Kidney capillary endothelial cell (primary cell): ENCODE measurements around the gene KCND1.

Source experiments
- DNase-seq: peaks from one replicate; pipeline ENCODE4 v3.0.0-alpha.2; 2018; ENCODE audit warnings: low spot score

Gene KCND1

DNA sequence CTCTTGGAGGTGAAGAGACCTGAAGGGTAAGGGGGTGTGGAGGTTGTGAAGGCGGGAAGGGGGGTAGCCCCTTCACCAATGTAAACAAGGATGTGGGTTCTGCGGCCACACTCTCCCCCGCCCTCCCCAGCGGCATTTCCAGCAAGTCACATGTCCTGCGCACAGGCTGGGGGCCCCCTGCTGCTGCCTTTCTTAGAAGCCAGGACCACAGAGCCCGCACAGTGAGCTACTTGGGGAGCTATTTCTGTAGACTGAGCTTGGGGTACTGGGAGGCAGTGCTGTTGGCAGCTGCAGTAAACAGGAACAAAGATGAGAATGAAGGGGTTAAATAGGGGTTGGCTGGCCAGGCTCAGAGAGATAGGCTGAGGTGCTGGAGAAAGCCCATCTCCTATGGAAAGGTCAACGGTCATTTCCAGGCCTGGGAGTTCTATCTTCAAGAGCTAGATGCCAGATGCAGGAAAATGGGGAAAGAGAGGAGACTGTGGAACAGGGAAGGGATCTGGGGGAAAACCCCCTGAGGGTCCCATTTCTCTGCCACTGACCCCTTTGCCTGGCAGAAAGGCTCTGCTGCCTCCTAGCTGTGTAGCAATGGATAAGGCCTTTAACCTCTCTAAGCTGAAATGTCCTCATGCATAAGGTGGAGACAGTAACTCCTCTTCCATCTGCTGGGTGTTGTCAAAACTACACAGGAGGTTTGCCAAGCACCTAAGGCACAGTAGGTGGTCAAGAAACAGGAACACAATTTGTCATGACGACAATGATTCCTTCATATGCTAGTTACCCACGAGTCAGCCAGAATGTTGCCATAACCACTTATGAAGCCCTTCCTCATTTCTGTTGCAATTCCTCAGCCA, 34.4 kb downstream of the KCND1 start:
- no peak for DNase-seq

DNA sequence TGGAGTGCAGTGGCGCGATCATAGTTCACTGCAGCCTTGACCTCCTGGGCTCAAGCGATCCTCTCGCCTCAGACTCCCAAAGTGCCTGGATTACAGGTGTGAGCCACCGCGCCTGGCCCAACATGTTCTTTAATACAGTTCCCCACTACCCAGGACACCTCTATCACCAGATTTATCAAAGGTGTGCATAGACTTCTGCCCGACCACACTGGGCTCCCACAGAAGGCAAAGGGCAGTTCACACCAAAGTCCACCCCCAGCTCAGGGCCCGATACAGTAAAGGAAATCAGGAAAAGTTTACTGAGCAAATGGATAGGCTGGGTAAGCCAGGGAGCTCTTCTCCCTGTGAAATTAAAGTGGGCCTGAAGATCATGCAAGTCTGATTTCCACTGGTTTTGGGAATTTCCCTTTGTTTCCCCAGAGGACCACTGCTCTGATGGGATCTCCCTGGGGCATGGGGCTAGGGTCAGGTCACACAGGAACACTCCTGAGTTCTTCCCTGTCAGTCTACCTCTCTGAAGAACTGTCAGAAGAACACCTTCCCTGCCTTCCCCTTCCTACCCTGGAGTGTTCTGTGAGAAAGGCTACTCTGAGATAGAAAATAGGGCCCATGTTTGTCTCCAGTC, 35.1 kb downstream of the KCND1 start:
- DNase-seq: no peak

DNA sequence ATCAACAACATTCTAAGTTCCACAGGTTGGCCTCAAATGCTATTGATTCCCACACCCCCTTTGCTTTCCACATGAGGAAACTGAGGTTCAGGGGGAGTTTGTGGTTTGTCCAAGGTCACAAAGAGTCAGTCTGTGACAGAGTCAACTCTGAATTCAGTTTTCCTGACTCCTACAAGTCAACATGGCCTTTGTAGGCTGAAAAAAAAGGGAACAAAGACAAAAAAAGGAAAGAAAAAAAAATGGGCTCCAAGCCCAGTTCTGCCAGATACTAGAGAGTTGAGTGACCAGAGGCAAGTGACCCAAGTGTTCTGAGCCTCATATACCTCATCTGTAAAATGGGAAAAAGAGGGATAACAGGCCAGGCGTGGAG, 36.4 kb downstream of the KCND1 start:
- no peak for DNase-seq

DNA sequence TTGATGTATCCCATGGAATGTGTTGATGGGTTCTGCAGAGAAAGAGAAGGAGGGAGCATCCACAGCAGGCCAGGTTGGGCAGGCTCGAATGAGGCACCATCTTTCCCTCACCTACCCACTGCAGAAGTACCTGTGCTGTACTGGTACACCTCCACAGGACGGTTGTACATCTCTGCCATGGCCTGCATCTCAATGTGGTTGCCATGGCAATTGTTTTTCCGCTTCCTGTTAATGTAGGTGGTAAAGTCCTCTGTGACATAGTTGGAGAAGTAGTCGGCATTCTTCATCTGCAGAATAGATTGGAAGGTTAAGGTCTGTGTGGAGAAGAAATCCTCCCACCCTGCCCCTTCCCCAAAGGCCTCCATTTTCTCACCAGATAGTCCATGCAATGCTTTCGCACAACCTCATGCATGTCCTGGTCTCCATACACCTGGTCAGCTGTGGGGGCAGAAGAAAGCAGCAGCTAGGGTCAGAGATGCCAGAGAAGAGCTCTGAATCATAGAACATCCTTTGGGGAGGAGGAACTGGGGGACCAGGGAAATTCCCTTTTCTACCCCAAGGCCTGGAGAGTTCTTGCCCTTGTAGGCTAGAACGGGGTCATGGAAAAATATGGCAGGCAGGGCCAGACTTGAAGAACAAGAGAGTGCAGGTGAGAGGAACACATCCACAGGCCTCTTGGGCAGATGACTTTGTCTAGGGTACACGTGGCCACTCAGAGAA, 36.9 kb downstream of the KCND1 start:
- no peak for DNase-seq

DNA sequence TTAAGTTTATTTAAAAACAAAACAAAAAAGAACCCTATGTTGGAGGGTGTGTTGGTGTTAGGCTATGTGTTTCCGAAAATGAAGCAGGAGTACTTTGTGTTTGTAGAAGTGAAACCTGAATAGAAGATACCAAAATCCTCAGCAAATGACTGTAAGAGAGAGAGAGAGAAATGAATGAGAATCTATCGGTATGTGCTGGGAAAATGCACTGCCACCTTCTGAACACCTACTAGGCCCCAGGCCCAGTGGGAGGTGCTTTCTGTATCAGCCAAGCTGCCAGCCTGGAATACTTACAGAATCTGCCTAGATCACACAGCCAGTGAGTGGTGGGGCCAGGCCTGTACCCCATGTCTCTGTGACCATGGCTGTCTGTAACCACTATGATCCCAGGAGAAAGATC, 37.9 kb downstream of the KCND1 start:
- DNase-seq: no peak

DNA sequence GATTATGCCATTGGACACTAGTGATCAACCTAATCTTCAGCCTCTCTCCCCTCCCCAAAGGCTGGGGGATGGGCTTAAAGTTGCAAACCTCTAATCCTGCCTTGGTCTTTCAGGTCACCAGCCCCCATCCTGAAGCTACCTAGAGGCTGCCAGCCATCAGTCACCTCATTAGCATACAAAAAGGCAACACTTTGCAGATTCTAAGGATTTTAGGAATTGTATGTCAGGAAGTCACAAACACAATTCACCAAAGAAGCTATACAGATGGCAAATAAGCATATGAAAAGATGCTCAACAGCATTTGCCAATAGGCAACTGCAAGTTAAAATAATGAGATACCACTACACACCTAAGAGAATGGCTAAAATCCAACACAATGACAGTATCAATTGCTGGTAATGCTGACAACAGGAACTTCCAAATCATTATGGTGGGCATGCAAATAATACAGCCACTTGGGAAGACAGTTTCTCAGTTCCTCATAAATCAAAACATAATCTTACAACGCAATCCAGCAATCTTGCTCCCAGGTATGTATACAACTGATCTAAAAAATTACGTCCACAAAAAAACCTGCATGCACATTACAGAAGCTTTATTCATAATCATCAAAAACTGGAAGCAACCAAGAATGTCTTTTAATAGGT, 43.8 kb downstream of the KCND1 start:
- DNase-seq: no peak

DNA sequence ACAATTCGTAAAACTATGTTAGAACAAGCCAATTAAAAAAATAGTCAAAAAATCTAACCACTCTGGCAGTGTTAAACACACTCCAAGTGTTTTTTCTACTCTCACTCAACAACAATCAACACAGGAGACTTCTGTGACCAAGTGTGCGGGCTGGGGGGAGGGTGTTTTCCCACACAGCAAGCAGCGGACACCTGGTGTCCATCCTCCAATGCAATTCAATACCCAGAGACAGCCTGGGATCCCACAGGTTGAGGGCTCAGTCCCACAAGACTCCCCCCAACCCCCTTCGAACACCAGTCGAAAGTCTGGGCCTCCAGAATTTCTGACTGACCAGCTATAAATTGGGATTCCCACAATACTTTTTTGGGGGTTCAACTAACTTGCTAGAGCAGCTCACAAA, 44.5 kb downstream of the KCND1 start:
- no peak for DNase-seq

DNA sequence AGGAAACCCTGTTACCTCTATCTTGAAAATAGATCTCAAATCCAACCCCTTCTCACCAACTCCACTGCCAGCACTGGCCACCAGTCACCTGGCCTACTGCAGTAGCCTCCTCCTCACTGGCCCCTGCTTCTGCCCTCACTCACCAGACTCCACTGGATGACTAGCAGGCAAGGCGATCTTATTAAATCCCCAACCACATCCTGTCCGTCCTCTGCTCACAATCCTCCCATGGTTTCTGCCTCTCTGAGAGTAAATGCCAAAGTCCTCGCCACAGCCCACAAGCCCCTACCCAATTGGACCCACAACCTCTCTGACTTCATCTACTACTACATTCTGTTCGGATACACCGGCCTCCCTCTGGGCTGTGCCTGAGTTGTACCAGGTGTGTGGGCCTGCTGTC, 47.4 kb downstream of the KCND1 start:
- no peak for DNase-seq

DNA sequence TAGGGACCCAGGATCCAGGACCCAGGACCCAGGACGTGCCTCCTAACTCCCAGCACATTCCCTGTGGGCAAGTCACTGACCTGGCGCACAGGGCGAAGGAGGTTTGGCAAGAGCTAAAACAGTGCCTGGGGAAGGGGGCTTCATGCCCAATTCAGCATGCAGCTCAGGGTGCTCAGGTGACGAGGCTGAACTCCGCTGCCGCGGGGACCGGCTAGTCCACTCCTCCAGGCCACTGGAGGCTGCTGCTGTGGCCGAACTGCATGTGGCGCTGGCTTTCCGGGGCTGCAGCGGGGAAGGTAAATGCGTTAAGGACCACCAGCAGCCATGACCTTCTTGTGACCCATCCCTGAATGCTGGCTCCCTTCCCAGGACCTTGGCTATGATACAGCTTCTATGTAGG, 47.9 kb downstream of the KCND1 start:
- DNase-seq: no peak

DNA sequence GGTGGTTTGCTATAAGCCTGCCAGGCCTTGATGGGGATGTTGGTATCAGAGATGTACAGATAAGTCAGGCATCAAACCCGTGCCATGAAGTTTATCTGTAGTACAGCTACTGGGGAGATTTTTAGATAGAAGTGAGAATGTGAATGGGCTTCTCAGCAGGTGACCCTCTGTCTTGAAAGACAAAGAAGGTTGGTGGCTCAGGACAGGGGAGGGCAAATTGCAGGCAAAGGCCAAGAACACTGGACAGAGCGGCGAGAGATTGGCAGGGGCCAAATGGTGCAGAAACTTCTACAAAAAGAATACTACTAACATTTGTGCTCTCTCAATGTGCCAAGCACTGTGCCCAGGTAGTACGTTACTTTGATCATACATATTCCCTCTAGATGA, 50.9 kb downstream of the KCND1 start:
- no peak for DNase-seq

DNA sequence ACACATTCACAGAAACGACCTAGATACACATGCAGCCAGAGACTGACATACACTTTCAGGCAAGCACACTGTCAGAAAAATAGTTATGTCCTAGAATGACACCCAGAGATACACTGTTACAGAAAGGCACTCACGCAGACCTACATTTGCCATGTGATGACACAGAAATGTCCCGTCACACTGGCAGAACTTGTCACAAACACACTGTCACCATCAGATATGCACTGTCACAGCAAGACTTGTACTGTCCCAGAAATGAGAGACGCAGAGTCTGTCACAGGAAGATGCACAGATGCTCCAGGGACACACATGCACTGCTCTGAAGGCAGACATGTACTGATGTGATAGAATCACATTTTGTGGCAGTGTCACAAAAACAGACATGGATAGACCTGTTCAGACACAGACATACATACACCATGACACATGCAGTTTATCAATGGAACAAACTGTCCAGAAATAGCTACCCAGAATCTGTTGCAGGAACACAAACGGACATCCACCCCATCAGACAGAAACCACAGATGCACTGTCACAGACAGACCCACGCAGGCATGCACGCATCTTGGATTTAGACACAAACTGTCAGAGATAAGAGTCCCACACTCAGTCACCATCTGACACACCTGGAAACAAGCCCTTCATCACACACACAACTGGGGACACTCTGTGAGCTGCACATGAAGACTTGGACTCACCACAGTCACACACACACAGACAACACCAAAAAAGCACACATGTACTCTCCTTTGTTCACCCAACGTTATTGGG, 51.5 kb downstream of the KCND1 start:
- DNase-seq: no peak

DNA sequence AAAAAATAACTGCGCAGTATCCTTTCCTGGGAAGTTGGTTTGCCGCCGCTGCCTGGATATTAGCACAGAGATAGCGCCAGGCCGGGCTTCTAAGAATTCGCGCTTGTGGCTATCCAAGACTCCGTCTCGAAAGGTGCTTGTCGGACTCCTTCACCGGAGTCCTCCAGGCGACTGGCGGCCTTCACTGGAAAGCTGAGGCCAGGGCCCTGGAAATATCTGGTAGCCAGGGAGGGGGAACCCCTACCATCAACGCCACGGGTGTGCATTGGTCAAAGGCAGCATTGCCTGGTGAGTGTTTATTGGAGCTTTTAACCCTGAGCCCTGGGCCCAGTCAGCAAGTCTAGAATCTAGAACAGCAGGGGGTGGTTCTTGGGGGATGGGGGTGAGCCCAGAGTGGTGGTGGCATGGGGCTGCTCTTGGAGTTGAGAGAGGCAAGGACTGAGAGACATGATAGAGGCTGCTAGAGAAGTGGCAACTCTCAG, 52.2 kb downstream of the KCND1 start:
- no peak for DNase-seq

DNA sequence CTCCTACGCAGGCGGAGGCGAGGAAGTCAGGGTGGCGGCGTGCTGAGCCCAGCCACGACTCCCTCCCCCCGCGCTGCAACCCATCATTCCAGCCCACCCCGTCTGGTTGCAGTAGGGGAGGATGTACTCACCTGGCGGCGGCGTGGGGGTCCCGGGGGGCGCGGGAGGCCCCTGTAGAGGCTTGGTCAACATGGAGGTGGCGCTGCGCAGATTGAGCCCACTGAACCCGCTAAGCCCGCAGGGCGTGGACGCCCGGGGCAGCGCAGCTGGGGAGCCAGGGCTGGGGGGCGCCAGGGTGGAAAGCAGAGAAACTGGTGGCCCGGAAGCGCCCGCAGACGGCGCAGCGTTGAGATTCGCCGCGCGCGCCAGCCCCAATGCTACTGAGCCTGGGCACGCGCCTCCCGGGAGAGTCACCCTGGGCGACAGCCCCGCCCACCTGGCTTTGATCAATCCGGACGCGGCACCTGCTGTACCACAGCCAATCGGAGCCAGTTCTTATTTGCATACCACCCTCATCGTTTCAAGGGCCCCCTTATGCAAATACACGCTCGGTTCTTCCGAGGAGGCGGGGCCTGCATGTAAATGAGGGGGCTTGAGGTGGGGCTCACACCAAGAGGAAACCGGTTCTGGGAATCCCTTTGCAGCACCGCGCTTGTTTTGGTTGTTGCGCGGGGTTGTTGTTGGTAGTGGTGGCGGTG, 52.9 kb downstream of the KCND1 start, which contains the start of gene PIM2:
PIM2 (minus strand) TSS at position 382 of the 698 bp plus-strand sequence; CDS start at position 192, 190 bp downstream.
- peak; percentile 60 for DNase-seq

DNA sequence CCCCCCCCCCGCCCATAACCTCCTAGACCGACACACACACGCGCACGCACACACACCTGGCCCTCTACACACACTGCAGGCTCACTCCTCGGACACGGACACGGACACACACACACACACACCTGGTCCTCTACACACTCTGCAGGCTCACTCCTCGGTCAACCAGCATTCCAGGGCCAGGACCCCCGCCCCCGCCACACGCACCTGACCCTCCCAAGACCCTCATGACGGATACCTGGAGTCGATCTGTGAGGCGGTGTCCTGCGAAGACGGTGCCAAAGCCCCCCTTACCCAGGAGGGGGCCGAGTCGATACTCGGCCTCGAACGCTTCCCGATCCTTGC, 53.4 kb downstream of the KCND1 start:
- no peak for DNase-seq

DNA sequence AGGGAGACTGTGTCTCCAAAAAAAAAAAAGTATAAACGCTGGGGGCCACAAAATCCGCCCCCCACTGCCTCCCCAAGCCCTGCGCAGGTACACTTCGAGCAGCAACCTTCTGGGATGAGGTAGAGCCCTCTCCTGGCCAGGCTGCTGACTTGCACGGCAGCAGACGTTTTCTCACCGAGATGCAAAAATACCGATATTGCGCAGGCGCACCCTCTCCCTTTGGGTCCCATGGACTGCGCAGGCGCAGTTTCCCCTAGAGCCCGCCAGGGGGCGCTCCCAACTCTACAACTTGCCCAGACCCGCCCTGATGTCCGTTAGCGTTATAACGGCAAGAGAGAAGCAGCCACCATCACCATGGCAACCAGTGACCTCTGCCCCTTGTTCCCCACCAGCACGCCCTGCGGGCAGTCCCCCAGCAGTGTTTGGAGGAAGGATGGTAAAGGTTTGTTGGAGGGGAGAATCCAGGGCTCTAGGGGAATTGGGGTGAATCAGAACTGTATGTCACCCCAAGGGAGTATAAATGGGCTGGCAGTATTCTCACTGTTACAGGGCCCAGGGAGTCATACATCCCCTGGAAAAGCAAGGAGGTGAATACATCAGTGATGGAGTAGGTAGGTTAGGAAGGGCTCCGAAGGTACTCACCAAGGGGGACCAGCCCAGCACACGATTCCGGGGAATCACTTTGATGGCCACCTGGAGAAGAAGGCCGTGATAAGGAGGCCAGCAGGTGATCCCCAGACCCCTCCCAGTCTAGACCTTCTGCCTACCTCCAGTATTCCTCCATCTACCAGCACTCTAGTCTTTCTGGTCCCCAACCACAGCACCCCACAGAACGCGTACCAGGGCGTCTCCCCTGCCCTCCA, 54.3 kb downstream of the KCND1 start:
- peak; percentile 82 for DNase-seq

DNA sequence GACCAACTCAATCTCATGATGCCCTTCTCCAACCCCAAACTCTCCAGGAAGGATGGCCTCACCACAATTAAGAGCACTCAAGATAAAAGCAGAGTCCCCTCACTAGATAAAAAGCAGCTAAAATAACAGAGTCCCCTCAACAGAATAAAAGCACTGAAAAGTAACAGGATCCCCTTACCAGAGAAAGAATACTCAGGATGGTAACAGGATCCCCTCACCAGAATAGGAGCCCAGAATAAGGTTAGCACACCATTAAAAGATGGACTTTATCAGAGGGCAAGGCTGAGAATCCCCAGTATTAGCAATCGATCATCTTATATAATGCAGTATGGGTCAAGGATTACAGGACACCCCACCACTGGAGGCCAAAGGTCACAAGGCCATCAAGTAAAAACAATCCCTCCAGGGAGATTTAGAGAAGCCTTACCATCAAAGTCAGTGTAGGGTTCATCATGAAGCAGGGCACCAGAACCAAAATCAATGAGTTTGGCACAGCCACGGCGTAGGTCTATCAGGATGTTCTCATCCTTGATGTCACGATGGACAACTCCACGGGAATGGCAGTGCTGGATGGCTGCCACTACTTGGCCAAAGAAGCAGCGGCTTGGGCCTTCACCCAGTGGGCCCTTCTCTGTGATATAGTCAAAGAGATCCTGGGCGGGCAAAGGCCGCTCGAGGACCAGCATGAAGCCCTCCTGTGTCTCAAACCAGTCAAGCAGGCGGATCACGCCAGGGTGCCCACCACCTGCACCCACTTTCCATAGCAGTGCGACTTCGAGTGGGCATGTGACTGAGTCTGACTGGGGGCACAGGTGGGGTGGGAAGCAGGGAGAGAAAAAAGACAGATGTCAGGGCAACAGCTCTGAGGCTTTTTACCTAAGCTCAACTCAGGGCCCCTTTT, 56.8 kb downstream of the KCND1 start:
- DNase-seq: no peak

DNA sequence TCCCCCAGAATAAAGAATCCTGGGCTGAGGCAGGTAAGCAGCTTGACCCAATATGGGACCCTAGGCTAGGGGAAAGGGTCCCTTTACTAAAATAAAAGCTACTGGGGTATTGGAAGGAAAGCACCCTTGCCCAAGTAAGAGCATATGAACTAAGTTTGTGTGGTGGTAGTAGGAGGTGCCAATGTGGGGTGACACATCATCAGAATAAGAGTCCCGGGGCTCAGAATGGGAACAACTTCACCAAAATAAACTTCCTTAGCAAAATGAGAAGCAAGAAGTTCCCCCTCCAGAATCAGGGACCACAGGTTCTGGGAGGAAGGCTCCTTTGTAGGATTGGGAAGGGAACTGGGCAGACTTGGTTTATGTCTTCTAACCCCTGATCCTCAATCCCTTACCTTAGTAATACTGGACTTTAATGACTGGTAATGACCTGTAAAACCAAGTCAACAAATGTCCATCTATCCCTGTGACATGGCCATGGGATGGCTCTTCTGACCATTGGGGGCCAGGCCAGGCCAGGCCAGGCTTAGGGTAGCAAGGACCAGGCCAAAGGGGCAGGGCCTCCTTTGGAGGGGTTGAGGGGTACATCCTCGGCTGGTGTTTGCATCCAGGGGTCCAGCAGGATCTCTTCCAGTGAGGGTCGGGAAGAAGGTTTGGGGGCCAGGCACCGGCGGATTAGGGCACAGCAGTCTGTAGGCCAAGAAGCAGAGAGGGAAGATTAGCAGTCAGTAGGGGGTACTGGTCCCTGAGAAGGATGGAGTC, 57.9 kb downstream of the KCND1 start:
- no peak for DNase-seq
